ENCODE measurements around the gene SUN3.

DNA sequence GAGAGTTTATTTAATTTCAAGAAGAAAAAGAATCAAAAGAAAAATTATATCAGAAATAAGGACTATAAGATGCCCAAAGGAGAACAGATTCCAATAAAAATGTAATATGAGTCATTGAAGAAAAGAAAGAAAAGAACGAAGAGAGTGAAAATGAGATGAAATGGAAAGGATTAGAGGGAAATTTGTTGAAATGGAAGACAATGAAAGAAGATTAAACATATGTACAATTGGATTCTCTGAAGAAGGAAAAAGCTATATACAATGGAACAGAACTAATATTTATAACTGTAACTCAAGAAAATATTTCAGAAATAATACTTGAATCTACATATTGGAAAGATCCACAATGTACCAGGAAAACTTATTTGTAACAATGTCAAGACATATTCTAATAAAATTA is 35.1 kb upstream of the SUN3 start:
- TF ChIP-seq, protein P1, sequence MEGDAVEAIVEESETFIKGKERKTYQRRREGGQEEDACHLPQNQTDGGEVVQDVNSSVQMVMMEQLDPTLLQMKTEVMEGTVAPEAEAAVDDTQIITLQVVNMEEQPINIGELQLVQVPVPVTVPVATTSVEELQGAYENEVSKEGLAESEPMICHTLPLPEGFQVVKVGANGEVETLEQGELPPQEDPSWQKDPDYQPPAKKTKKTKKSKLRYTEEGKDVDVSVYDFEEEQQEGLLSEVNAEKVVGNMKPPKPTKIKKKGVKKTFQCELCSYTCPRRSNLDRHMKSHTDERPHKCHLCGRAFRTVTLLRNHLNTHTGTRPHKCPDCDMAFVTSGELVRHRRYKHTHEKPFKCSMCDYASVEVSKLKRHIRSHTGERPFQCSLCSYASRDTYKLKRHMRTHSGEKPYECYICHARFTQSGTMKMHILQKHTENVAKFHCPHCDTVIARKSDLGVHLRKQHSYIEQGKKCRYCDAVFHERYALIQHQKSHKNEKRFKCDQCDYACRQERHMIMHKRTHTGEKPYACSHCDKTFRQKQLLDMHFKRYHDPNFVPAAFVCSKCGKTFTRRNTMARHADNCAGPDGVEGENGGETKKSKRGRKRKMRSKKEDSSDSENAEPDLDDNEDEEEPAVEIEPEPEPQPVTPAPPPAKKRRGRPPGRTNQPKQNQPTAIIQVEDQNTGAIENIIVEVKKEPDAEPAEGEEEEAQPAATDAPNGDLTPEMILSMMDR (conservative IDR thresholded peaks at IDR 0.05): no peak
- TF ChIP-seq ZFX (IDR thresholded peaks at IDR 0.05): no peak

All from C4-2B (cell line).